CD14-positive monocyte (primary cell): Measurements from ENCODE around the gene CREBBP. TPM values are rescaled to one million over a fixed set of nuclear protein-coding genes. Genes with fewer than 3 reads are reported as not detected.

ENCODE experiments used
- DNase-seq, 3 donors: peaks; one replicate each; pipeline ENCODE4 v3.0.0-alpha.2; 2011 to 2022
- H2AFZ ChIP-seq: 2 replicates; pipeline ENCODE4 v1.6.0; 2012; ENCODE audit warnings: mild to moderate bottlenecking, low read depth, low read length, inconsistent platforms; ENCODE audit not compliant: insufficient read depth, poor library complexity, severe bottlenecking
- H3K27ac ChIP-seq, 2 donors: 1 replicate in 1 of 2; 2 replicates in 1 of 2; pipeline ENCODE4 v1.5.1; 2012 to 2013; ENCODE audit warnings: low read length in 2 of 2, control low read depth in 1 of 2, inconsistent platforms in 1 of 2, low read depth in 1 of 2, mild to moderate bottlenecking in 1 of 2
- H3K27me3 ChIP-seq, 2 donors: one replicate each; pipeline versions ENCODE4 v1.6.0 to v1.6.1; 2011 to 2013; ENCODE audit warnings: low read length in 2 of 2; ENCODE audit not compliant: control insufficient read depth in 2 of 2, insufficient read depth in 2 of 2
- H3K36me3 ChIP-seq, 2 donors: replicated peaks in 1 of 2; 1 replicate in 1 of 2; 2 replicates in 1 of 2; pipeline versions ENCODE4 v1.5.1 to v1.6.1; 2012 to 2013; ENCODE audit warnings: low read length in 2 of 2, control low read depth in 1 of 2, inconsistent platforms in 1 of 2, mild to moderate bottlenecking in 1 of 2; ENCODE audit not compliant: insufficient read depth in 2 of 2, control insufficient read depth in 1 of 2
- H3K4me1 ChIP-seq, 2 donors: 1 replicate in 1 of 2; 2 replicates in 1 of 2; pipeline versions ENCODE4 v1.5.1 to v1.6.1; 2012 to 2013; ENCODE audit warnings: low read length in 2 of 2, control low read depth in 1 of 2, inconsistent platforms in 1 of 2, mild to moderate bottlenecking in 1 of 2, moderate library complexity in 1 of 2; ENCODE audit not compliant: insufficient read depth in 2 of 2, control insufficient read depth in 1 of 2
- H3K4me2 ChIP-seq: replicated peaks from 2 replicates; pipeline ENCODE3; 2012; ENCODE audit warnings: low read length, moderate library complexity, mild to moderate bottlenecking; ENCODE audit not compliant: poor library complexity, severe bottlenecking; ENCODE audit errors: extremely low read depth
- H3K4me3 ChIP-seq, 3 experiments: fragments of 200-600 bp in 1 of 3; sonication (generic) in 1 of 3; replicated peaks in 1 of 3; 1 replicate in 2 of 3; 2 replicates in 1 of 3; pipeline ENCODE4 v1.5.1; 2011 to 2013; ENCODE audit warnings: low read length in 3 of 3, mild to moderate bottlenecking in 3 of 3, control low read depth in 2 of 3, low read depth in 2 of 3, inconsistent platforms in 1 of 3, moderate library complexity in 1 of 3
- H3K79me2 ChIP-seq: 2 replicates; pipeline ENCODE4 v1.6.0; 2012; ENCODE audit warnings: mild to moderate bottlenecking, control low read depth, inconsistent platforms, low read length, moderate library complexity; ENCODE audit not compliant: insufficient read depth
- H3K9ac ChIP-seq: 2 replicates; pipeline ENCODE4 v1.6.0; 2017; ENCODE audit warnings: low read length, mild to moderate bottlenecking; ENCODE audit not compliant: insufficient read depth, poor library complexity, severe bottlenecking
- H3K9me3 ChIP-seq, 2 donors: replicated peaks in 1 of 2; 1 replicate in 1 of 2; 2 replicates in 1 of 2; pipeline versions ENCODE4 v1.5.1 to v1.6.1; 2012 to 2013; ENCODE audit warnings: low read length in 2 of 2, control low read depth in 1 of 2; ENCODE audit not compliant: control insufficient read depth in 1 of 2, insufficient read depth in 1 of 2
- H4K20me1 ChIP-seq: 2 replicates; pipeline ENCODE4 v1.6.0; 2012; ENCODE audit warnings: mild to moderate bottlenecking, low read length, control low read depth, moderate library complexity; ENCODE audit not compliant: insufficient read depth
- H3K27ac Mint-ChIP-seq, 7 donors: one replicate each; pipeline ENCODE4 v1.8.0; 2020; ENCODE audit warnings: mild to moderate bottlenecking in 7 of 7, mixed read lengths in 7 of 7, moderate library complexity in 6 of 7, inconsistent platforms in 2 of 7
- H3K27me3 Mint-ChIP-seq, 3 donors: one replicate each; pipeline ENCODE4 v1.8.0; 2021 to 2022; ENCODE audit warnings: low read depth in 3 of 3, mild to moderate bottlenecking in 3 of 3, mixed read lengths in 3 of 3, moderate library complexity in 3 of 3, inconsistent platforms in 1 of 3
- H3K36me3 Mint-ChIP-seq, 2 donors: one replicate each; pipeline ENCODE4 v1.8.0; 2020; ENCODE audit warnings: mixed read lengths in 2 of 2, inconsistent platforms in 1 of 2, mild to moderate bottlenecking in 1 of 2
- H3K4me1 Mint-ChIP-seq: one replicate; pipeline ENCODE4 v1.8.0; 2020; ENCODE audit warnings: mild to moderate bottlenecking, mixed read lengths
- H3K4me3 Mint-ChIP-seq, 2 donors: one replicate each; pipeline ENCODE4 v1.8.0; 2020; ENCODE audit warnings: mild to moderate bottlenecking in 2 of 2, mixed read lengths in 2 of 2, moderate library complexity in 1 of 2
- H3K9me3 Mint-ChIP-seq, 7 donors: one replicate each; pipeline ENCODE4 v1.8.0; 2020 to 2022; ENCODE audit warnings: mixed read lengths in 7 of 7, mild to moderate bottlenecking in 6 of 7, moderate library complexity in 6 of 7, inconsistent platforms in 2 of 7
- WGBS: methylation state at CpG from one replicate; pipeline ENCODE4 v1.1.5; 2013; ENCODE audit warnings: missing lambda C conversion rate; ENCODE audit not compliant: insufficient coverage; 5-methylcytosine and 5-hydroxymethylcytosine counted together
- intact Hi-C, 2 donors: fragments of 100-400 bp; cut with micrococcal nuclease; formaldehyde crosslinking; loops; one replicate each; pipeline versions ENCODE4 v1.15.0 to v1.15.1; 2023
- polyA plus RNA-seq, 3 donors: library from polyadenylated mRNA; depleted of rRNA in 1 of 3; unstranded in 2 of 3; stranded (reverse) in 1 of 3; fragments of 300-500 nt in 2 of 3; fragments of >200 nt in 1 of 3; fragmentation: Illumina TruSeq in 2 of 3; gene quantifications; 1 replicate in 2 of 3; 2 replicates in 1 of 3; pipeline ENCODE4 v1.2.3, GENCODE V29; 2012 to 2021
- TF ChIP-seq, protein P1 (sequence below): fragments of 200-600 bp; IDR thresholded peaks from one replicate; pipeline ENCODE4 v1.8.0; 2022; ENCODE audit warnings: antibody characterized with exemption, mild to moderate bottlenecking

Gene CREBBP
- polyA plus RNA-seq, 3 donors: 2.1 to 26.9 (median 6.2) TPM

DNA sequence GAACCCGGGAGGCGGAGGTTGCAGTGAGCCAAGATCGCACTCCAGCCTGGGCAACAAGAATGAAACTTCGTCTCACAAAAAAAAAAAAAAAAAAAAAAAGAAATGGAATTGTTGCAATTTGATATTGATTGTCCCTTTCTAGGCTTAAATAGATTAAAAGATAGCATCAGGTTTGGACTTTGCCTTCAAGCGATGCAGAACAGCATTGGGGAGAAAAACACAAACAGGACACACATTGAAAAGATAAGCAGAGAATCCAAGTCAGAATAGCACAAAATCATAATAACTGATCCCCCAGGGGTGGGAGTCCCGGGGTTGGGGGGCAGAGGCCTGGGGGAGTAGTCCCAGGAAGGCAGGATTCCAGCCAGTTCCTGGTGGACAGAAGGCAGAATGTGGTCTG lies 3.9 kb upstream of the CREBBP start:
- no peak overlapping the region for H3K4me3 Mint-ChIP-seq
- Histone ChIP-seq H3K4me3 (no peak overlapping the region), H3K36me3 (no peaks in the 10 kb centered on the region), H3K79me2 (peaks cover 5% of the 10 kb centered on the region), H3K27ac (no peak overlapping the region), H3K9ac (no peak overlapping the region), H3K4me1 (peaks cover 7% of the 10 kb centered on the region in 2 donors), H3K4me2 (no peak overlapping the region), H4K20me1 (peaks cover 4% of the 10 kb centered on the region), H3K27me3 (peaks cover 3 to 7% of the 10 kb centered on the region in 2 donors), H2AFZ (no peak overlapping the region), H3K9me3 (no peaks in the 10 kb centered on the region)
- no peak for DNase-seq
- peaks cover 0 to 6% (median 4%) of the 10 kb centered on the region in 7 donors for H3K9me3 Mint-ChIP-seq
- peaks cover 4% of the 10 kb centered on the region for H3K4me1 Mint-ChIP-seq
- intact Hi-C loops: no loop called here
- H3K27ac Mint-ChIP-seq: peak overlapping the region in 1 of 7 donors; percentile 41
- peaks cover 9 to 33% (median 18%) of the 10 kb centered on the region in 3 donors for H3K27me3 Mint-ChIP-seq
- peaks cover 0 to 2% of the 10 kb centered on the region in 2 donors for H3K36me3 Mint-ChIP-seq
- TF ChIP-seq, protein P1, sequence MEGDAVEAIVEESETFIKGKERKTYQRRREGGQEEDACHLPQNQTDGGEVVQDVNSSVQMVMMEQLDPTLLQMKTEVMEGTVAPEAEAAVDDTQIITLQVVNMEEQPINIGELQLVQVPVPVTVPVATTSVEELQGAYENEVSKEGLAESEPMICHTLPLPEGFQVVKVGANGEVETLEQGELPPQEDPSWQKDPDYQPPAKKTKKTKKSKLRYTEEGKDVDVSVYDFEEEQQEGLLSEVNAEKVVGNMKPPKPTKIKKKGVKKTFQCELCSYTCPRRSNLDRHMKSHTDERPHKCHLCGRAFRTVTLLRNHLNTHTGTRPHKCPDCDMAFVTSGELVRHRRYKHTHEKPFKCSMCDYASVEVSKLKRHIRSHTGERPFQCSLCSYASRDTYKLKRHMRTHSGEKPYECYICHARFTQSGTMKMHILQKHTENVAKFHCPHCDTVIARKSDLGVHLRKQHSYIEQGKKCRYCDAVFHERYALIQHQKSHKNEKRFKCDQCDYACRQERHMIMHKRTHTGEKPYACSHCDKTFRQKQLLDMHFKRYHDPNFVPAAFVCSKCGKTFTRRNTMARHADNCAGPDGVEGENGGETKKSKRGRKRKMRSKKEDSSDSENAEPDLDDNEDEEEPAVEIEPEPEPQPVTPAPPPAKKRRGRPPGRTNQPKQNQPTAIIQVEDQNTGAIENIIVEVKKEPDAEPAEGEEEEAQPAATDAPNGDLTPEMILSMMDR: no peak
- WGBS: 100% methylated on average over 3 of the region's 6 CpGs

DNA sequence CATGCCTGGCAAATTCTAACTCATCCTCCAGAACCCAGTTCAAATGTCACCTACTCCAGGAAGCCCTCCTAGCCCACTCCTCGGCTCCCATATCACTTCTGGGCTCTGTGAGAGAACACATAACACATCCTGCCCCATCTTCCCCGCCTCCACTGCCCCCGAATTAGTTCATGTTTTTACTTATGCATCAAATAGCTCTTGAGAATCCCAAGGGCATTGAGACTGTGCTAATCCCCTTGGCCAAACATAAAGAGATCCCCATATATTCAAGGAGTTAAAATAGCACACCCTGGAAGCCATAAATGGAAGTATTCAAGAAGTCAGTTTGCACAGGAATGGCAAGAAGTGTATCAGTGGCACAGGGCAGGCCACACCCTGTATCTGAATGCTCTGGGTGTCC lies 2.0 kb upstream of the CREBBP start:
- peaks cover 8 to 27% (median 14%) of the 10 kb centered on the region in 3 donors for H3K27me3 Mint-ChIP-seq

More for the DNA sequence above, 2.0 kb upstream of the CREBBP start:
- DNase-seq: no peak
- peaks cover 4 to 10% of the 10 kb centered on the region in 2 donors for H3K36me3 Mint-ChIP-seq
- no peak overlapping the region for H3K4me2 ChIP-seq
- H3K4me3 Mint-ChIP-seq: no peak overlapping the region
- no peaks in the 10 kb centered on the region for H3K36me3 ChIP-seq
- H3K9me3 Mint-ChIP-seq: peaks cover 0 to 6% (median 4%) of the 10 kb centered on the region in 7 donors
- H4K20me1 ChIP-seq: peaks cover 22% of the 10 kb centered on the region
- peak overlapping the region in 1 of 7 donors; percentile 16 for H3K27ac Mint-ChIP-seq
- H3K27ac ChIP-seq: no peak overlapping the region
- no peaks in the 10 kb centered on the region for H3K9me3 ChIP-seq
- H3K9ac ChIP-seq: no peak overlapping the region
- H3K79me2 ChIP-seq: peaks cover 23% of the 10 kb centered on the region
- peaks cover 19 to 26% of the 10 kb centered on the region in 2 donors for H3K4me1 ChIP-seq
- H3K4me1 Mint-ChIP-seq: peaks cover 22% of the 10 kb centered on the region
- WGBS: 93% methylated on average over 3 of the region's 3 CpGs
- no peak overlapping the region for H2AFZ ChIP-seq
- H3K4me3 ChIP-seq: no peak overlapping the region
- TF ChIP-seq, protein P1: no peak
- peaks cover 0 to 7% of the 10 kb centered on the region in 2 donors for H3K27me3 ChIP-seq
- intact Hi-C loops: no loop called here
